SK-N-SH (cell line): Measurements from ENCODE around the gene LRRIQ1. TPM values are rescaled to one million over a fixed set of nuclear protein-coding genes. Genes with fewer than 3 reads are reported as not detected.

Source experiments
- CTCF ChIA-PET: fragments of 300-600, 350-600 bp; formaldehyde crosslinking; extraction: SDS; loops from one replicate; lab custom pipeline; 2021; lab: Yijun Ruan, JAX
- POLR2A ChIA-PET: fragments of 350-600 bp; sonication (Branson Sonifier 250); formaldehyde crosslinking; extraction: SDS; loops from one replicate; lab custom pipeline; 2020; ENCODE audit warnings: antibody characterized with exemption, inconsistent platforms; lab: Yijun Ruan, JAX
- DNase-seq: peaks from one replicate; pipeline ENCODE4 v3.0.0; 2012
- H2AFZ ChIP-seq: fragments of 200-600 bp; sonication (generic); 2 replicates; pipeline ENCODE4 v1.8.1; 2016; ENCODE audit warnings: antibody characterized with exemption, mild to moderate bottlenecking, low read depth
- H3F3A ChIP-seq: fragments of 200-600 bp; sonication (generic); replicated peaks from 2 replicates; pipeline ENCODE3; 2016; ENCODE audit warnings: antibody characterized with exemption, mild to moderate bottlenecking; ENCODE audit not compliant: insufficient read depth
- H3K27ac ChIP-seq, 2 experiments: fragments of 200-500 bp in 1 of 2; fragments of 200-600 bp in 1 of 2; sonication (Bioruptor generic) in 1 of 2; sonication (generic), shearing (Covaris generic) in 1 of 2; 2 replicates each; pipeline versions ENCODE4 v1.5.1 to v1.6.1; 2014 to 2016; ENCODE audit warnings: low read depth in 2 of 2, inconsistent platforms in 1 of 2, low read length in 1 of 2, mild to moderate bottlenecking in 1 of 2, mixed read lengths in 1 of 2
- H3K27me3 ChIP-seq: fragments of 200-600 bp; sonication (generic), shearing (Covaris generic); 2 replicates; pipeline ENCODE4 v1.6.1; 2016; ENCODE audit warnings: mixed run types; ENCODE audit not compliant: insufficient read depth
- H3K36me3 ChIP-seq, 2 experiments: fragments of 200-500 bp in 1 of 2; fragments of 200-600 bp in 1 of 2; sonication (Bioruptor generic) in 1 of 2; sonication (generic) in 1 of 2; replicated peaks in 1 of 2; 2 replicates each; pipeline versions ENCODE3 to v1.5.1; 2014 to 2016; ENCODE audit warnings: low read length in 1 of 2, mild to moderate bottlenecking in 1 of 2; ENCODE audit not compliant: insufficient read depth in 2 of 2, control insufficient read depth in 1 of 2
- H3K4me1 ChIP-seq, 2 experiments: fragments of 200-500 bp in 1 of 2; fragments of 200-600 bp in 1 of 2; sonication (Bioruptor generic) in 1 of 2; sonication (generic), shearing (Covaris generic) in 1 of 2; 2 replicates each; pipeline versions ENCODE4 v1.5.1 to v1.6.1; 2014 to 2016; ENCODE audit warnings: low read depth in 1 of 2, low read length in 1 of 2, mixed run types in 1 of 2; ENCODE audit not compliant: insufficient read depth in 2 of 2, control insufficient read depth in 1 of 2
- H3K4me2 ChIP-seq: fragments of 200-600 bp; sonication (generic), shearing (Covaris generic); 2 replicates; pipeline ENCODE4 v1.6.1; 2017; ENCODE audit warnings: mixed run types
- H3K4me3 ChIP-seq, 2 experiments: fragments of 200-500 bp in 1 of 2; fragments of 200-600 bp in 1 of 2; sonication (Bioruptor generic) in 1 of 2; sonication (generic), shearing (Covaris generic) in 1 of 2; 2 replicates each; pipeline versions ENCODE4 v1.5.1 to v1.8.1; 2014 to 2016; ENCODE audit warnings: low read depth in 2 of 2, inconsistent platforms in 1 of 2, low read length in 1 of 2, mild to moderate bottlenecking in 1 of 2, mixed read lengths in 1 of 2, moderate library complexity in 1 of 2
- H3K79me2 ChIP-seq: fragments of 200-600 bp; sonication (generic); 2 replicates; pipeline ENCODE4 v1.8.1; 2017; ENCODE audit warnings: mild to moderate bottlenecking; ENCODE audit not compliant: insufficient read depth
- H3K9ac ChIP-seq: fragments of 200-600 bp; sonication (generic); 2 replicates; pipeline ENCODE4 v1.6.1; 2017; ENCODE audit warnings: mixed run types
- H3K9me2 ChIP-seq: fragments of 200-600 bp; sonication (generic); 2 replicates; pipeline ENCODE4 v1.6.1; 2017; ENCODE audit warnings: mixed run types
- H3K9me3 ChIP-seq: fragments of 200-600 bp; sonication (generic); 2 replicates; pipeline ENCODE4 v1.6.1; 2017; ENCODE audit warnings: mixed run types, mild to moderate bottlenecking, moderate library complexity
- H4K20me1 ChIP-seq: fragments of 200-600 bp; sonication (generic); 2 replicates; pipeline ENCODE4 v1.6.1; 2017; ENCODE audit warnings: mild to moderate bottlenecking, mixed run types; ENCODE audit not compliant: insufficient read depth
- FOSL2 ChIP-seq: IDR thresholded peaks from 2 replicates; pipeline ENCODE4 v1.4.0; 2012; ENCODE audit warnings: low read depth, mild to moderate bottlenecking, moderate library complexity, borderline replicate concordance
- FOXJ3 ChIP-seq: sonication (generic); formaldehyde crosslinking; IDR thresholded peaks from 2 replicates; pipeline ENCODE4 v1.5.1; 2020; ENCODE audit warnings: mild to moderate bottlenecking, missing genetic modification reagents
- FOXM1 ChIP-seq: IDR thresholded peaks from 2 replicates; pipeline ENCODE4 v1.4.0; 2012; ENCODE audit warnings: low read depth, mild to moderate bottlenecking
- GABPA ChIP-seq: IDR thresholded peaks from 2 replicates; pipeline ENCODE4 v1.4.0; 2012; ENCODE audit warnings: low read depth, mild to moderate bottlenecking
- GATA2 ChIP-seq: sonication (generic); formaldehyde crosslinking; IDR thresholded peaks from 2 replicates; pipeline ENCODE4 v1.5.0; 2020; ENCODE audit warnings: mild to moderate bottlenecking, missing genetic modification reagents
- IRF3 ChIP-seq: fragments of 150-350 bp; IDR thresholded peaks from 2 replicates; pipeline ENCODE4 v1.6.1; 2016; ENCODE audit warnings: mild to moderate bottlenecking, low read depth, low read length
- JUND ChIP-seq: IDR thresholded peaks from 2 replicates; pipeline ENCODE4 v1.4.0; 2012
- MEF2A ChIP-seq: IDR thresholded peaks from 2 replicates; pipeline ENCODE4 v1.4.0; 2012; ENCODE audit warnings: low read depth, borderline replicate concordance
- MXI1 ChIP-seq: IDR thresholded peaks from 2 replicates; pipeline ENCODE4 v1.6.1; 2012; ENCODE audit warnings: mild to moderate bottlenecking, low read depth, low read length, improper control_type of control experiment
- RAD21 ChIP-seq: IDR thresholded peaks from 2 replicates; pipeline ENCODE4 v1.6.1; 2012; ENCODE audit warnings: mild to moderate bottlenecking, low read length
- RCOR1 ChIP-seq: fragments of 150-350 bp; IDR thresholded peaks from 2 replicates; pipeline ENCODE4 v1.6.1; 2017; ENCODE audit warnings: antibody characterized with exemption, low read length
- SMC3 ChIP-seq: IDR thresholded peaks from 2 replicates; pipeline ENCODE4 v1.6.1; 2012; ENCODE audit warnings: low read depth, low read length, improper control_type of control experiment
- TAF1 ChIP-seq: IDR thresholded peaks from 2 replicates; pipeline ENCODE4 v1.6.1; 2012; ENCODE audit warnings: low read depth, mild to moderate bottlenecking, low read length, moderate library complexity, borderline replicate concordance
- USF2 ChIP-seq: fragments of 150-350 bp; IDR thresholded peaks from 2 replicates; pipeline ENCODE4 v1.6.1; 2017; ENCODE audit warnings: antibody characterized with exemption, low read length, low read depth, borderline replicate concordance
- WGBS: methylation state at CpG from one replicate; pipeline ENCODE4 v1.1.6; 2017; ENCODE audit warnings: low lambda C conversion rate; 5-methylcytosine and 5-hydroxymethylcytosine counted together
- polyA plus RNA-seq, 3 experiments: library from polyadenylated mRNA; depleted of rRNA; stranded (reverse); fragments of >200 nt; gene quantifications; 2 replicates each; pipeline ENCODE4 v1.2.3, GENCODE V29; 2012
- TF ChIP-seq, protein P1 (sequence below): IDR thresholded peaks from 2 replicates; pipeline ENCODE4 v1.6.1; 2012; ENCODE audit warnings: mild to moderate bottlenecking, low read depth, low read length, moderate library complexity

Gene LRRIQ1
- polyA plus RNA-seq, 1 of the 3 experiments (the other 2 are of a cell fraction): 0.39 TPM

- Histone ChIP-seq H4K20me1 (no peaks in the 10 kb centered on the region), H3K79me2 (no peaks in the 10 kb centered on the region), H3F3A (no peaks in the 10 kb centered on the region), H3K27ac (no peak overlapping the region), H3K4me1 (peaks cover 0 to 2% of the 10 kb centered on the region in 2 experiments; a peak in 1 of 4 replicates), H3K4me3 (no peak overlapping the region), H3K9ac (no peak overlapping the region), H3K4me2 (no peak overlapping the region), H3K36me3 (no peaks in the 10 kb centered on the region), H3K9me3 (no peaks in the 10 kb centered on the region), H3K27me3 (peaks cover 33% of the 10 kb centered on the region), H2AFZ (no peak overlapping the region), H3K9me2 (no peaks in the 10 kb centered on the region)
- POLR2A ChIA-PET: no interaction called here
- no peak for DNase-seq
- 27% methylated on average over 2 of the region's 2 CpGs for WGBS
- CTCF ChIA-PET: no interaction called here
- TF ChIP-seq FOXM1: no peak
- no peak for TF ChIP-seq GATA2 (CRISPR knock-in tag)
- TF ChIP-seq, protein P1, sequence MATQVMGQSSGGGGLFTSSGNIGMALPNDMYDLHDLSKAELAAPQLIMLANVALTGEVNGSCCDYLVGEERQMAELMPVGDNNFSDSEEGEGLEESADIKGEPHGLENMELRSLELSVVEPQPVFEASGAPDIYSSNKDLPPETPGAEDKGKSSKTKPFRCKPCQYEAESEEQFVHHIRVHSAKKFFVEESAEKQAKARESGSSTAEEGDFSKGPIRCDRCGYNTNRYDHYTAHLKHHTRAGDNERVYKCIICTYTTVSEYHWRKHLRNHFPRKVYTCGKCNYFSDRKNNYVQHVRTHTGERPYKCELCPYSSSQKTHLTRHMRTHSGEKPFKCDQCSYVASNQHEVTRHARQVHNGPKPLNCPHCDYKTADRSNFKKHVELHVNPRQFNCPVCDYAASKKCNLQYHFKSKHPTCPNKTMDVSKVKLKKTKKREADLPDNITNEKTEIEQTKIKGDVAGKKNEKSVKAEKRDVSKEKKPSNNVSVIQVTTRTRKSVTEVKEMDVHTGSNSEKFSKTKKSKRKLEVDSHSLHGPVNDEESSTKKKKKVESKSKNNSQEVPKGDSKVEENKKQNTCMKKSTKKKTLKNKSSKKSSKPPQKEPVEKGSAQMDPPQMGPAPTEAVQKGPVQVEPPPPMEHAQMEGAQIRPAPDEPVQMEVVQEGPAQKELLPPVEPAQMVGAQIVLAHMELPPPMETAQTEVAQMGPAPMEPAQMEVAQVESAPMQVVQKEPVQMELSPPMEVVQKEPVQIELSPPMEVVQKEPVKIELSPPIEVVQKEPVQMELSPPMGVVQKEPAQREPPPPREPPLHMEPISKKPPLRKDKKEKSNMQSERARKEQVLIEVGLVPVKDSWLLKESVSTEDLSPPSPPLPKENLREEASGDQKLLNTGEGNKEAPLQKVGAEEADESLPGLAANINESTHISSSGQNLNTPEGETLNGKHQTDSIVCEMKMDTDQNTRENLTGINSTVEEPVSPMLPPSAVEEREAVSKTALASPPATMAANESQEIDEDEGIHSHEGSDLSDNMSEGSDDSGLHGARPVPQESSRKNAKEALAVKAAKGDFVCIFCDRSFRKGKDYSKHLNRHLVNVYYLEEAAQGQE: no peak
- no peak for TF ChIP-seq FOSL2
- no peak for TF ChIP-seq MXI1
- TF ChIP-seq JUND: no peak
- no peak for TF ChIP-seq IRF3
- TF ChIP-seq GABPA: no peak
- TF ChIP-seq TAF1: no peak
- no peak for TF ChIP-seq MEF2A
- TF ChIP-seq SMC3: no peak
- no peak for TF ChIP-seq RCOR1
- no peak for TF ChIP-seq FOXJ3 (CRISPR knock-in tag)
- TF ChIP-seq USF2: no peak
- no peak for TF ChIP-seq RAD21
Measured at GRCh38 chr12:85275374-85275773, 239.2 kb downstream of the LRRIQ1 start.
